ENCODE results near the gene TSPY9.
"Not testable (repeated sequence)": the region's sequence is repeated elsewhere in the genome, so short reads cannot be mapped to it uniquely, and the experiment has no call there.

The TSPY9 gene

GRCh38 chrY:9486967-9487366, at the start of gene TSPY9:
TSS of gene TSPY9 (plus strand) at chrY:9487267. CDS start at chrY:9487313, 46 bp downstream.
- DNase-seq (ENCODE audit: low read depth); H3K4me3 ChIP-seq (ENCODE audit: low read depth, low read length): not testable (repeated sequence)

GRCh38 chrY:9466655-9467054, 20.4 kb upstream of the TSPY9 start, which contains the start of gene TSPY1:
TSS of gene TSPY1 (plus strand) at chrY:9466955. CDS start at chrY:9467001, 46 bp downstream.
- not testable (repeated sequence) for DNase-seq (ENCODE audit: low read depth); H3K4me3 ChIP-seq (ENCODE audit: low read depth, low read length)

GRCh38 chrY:9504396-9504795, 17.3 kb downstream of the TSPY9 start:
- not testable (repeated sequence) for DNase-seq (ENCODE audit: low read depth); H3K4me3 ChIP-seq (ENCODE audit: low read depth, low read length)

- DNase-seq (ENCODE audit: low read depth); H3K4me3 ChIP-seq (ENCODE audit: low read depth, low read length): not testable (repeated sequence)
These were observed 29.2 kb downstream of the TSPY9 start for GRCh38 chrY:9516287-9516686.

- not testable (repeated sequence) for H3K4me3 ChIP-seq (ENCODE audit: low read depth, low read length)
These were observed 40.5 kb downstream of the TSPY9 start, which contains the start of gene TSPY10 for GRCh38 chrY:9527580-9527979. TSS of gene TSPY10 (plus strand) at chrY:9527880. CDS start at chrY:9527926, 46 bp downstream.

More at GRCh38 chrY:9527580-9527979, 40.5 kb downstream of the TSPY9 start, which contains the start of gene TSPY10:
- not testable (repeated sequence) for DNase-seq (ENCODE audit: low read depth)

Data from skeletal muscle cell (primary cell).